Measurements from ENCODE around the gene YES1.
"Not testable (repeated sequence)": the region's sequence is repeated elsewhere in the genome, so short reads cannot be mapped to it uniquely, and the experiment has no call there.

Gene YES1

DNA sequence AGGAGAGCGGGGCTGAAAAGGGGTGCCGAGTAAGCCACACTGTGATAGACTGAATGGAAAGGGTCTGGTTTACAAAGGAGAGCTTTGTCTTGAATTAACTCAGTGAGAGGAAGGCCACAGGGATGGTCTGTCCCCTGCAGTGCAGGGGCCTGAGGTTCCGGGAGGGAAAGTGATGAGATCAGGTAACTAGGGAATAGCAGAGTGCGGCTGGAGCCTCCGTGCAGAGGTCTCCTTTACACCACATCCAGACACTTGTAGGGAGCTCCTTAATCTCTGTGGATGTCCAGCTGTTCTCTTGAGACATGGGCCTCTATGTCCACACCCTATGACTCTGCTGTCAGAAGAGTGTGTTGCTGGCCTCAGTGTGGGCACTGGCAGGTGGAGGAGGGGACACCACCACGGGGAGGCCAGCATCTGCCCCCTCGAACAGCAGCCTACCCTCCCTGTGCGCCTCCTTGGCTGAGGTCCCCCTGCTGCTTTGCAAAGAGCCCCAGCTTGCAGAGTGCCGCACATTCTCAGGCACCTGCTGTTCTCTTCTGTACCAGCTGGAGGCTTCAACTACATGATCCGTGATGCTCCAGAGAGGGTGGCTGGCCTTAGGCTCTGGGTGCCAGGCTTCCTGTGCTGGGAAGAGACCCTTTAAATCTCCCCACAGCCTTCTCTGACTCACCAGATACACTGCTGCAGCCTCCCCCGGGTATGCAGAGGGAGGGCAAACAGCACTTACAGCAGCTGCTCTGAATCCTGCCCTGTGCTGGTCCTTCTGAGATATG, 125.5 kb downstream of the YES1 start:
- no peak for DNase-seq (ENCODE audit: low read depth in 1 of 2, low spot score in 1 of 2)

- DNase-seq (ENCODE audit: low read depth in 1 of 2, low spot score in 1 of 2): no peak
These were observed 126.6 kb downstream of the YES1 start for GRCh38 chr18:685438-685837.

- DNase-seq (ENCODE audit: low read depth in 1 of 2, low spot score in 1 of 2): no peak
These were observed 128.5 kb downstream of the YES1 start for GRCh38 chr18:683531-683930.

- no peak for DNase-seq (ENCODE audit: low read depth in 1 of 2, low spot score in 1 of 2)
These were observed 129.2 kb downstream of the YES1 start for GRCh38 chr18:682833-683232.

DNA sequence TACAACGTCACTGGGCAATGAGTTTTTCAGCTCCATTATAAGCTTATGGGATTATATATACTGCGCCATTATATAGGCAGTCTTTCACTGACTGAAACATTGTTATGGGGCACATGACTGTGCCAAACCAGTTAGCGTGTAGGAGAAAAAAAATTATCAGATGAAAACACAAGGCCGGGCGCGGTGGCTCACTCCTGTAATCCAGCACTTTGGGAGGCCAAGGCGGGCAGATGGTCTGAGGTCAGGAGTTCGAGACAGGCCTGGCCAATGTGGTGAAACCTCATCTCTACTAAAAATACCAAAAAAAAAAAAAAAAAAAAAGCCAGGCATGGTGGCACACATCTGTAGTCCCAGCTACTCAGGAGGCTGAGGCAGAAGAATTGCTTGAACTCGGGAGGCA, 129.6 kb downstream of the YES1 start:
- DNase-seq (ENCODE audit: low read depth in 1 of 2, low spot score in 1 of 2): not testable (repeated sequence)

- no peak for DNase-seq (ENCODE audit: low read depth in 1 of 2, low spot score in 1 of 2)
These were observed 130.1 kb downstream of the YES1 start for GRCh38 chr18:681985-682384.

GRCh38 chr18:680392-680791, 131.7 kb downstream of the YES1 start:
- no peak for DNase-seq (ENCODE audit: low read depth in 1 of 2, low spot score in 1 of 2)

DNA sequence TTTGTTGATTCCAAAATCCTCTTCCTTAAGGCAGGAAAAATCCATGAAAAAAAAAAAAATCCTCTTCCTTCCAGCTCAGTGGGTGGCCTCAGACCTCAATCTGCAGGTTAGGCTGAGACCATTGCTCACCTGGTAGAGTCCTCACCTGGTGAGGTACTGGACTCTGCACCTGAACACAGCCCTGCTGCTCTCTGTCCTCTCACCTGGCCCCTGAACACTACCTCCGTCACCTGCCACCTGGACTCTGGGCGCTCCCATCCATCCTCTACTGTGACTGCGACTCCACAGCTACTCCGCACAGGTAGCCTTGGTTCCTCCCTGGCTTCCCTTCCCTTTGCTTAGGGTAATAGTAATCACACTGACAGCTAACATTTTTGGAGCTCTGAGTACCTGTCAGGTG, 132.5 kb downstream of the YES1 start:
- no peak for DNase-seq (ENCODE audit: low read depth in 1 of 2, low spot score in 1 of 2)

- no peak for DNase-seq (ENCODE audit: low read depth in 1 of 2, low spot score in 1 of 2)
These were observed 133.4 kb downstream of the YES1 start for GRCh38 chr18:678482-679182.

DNA sequence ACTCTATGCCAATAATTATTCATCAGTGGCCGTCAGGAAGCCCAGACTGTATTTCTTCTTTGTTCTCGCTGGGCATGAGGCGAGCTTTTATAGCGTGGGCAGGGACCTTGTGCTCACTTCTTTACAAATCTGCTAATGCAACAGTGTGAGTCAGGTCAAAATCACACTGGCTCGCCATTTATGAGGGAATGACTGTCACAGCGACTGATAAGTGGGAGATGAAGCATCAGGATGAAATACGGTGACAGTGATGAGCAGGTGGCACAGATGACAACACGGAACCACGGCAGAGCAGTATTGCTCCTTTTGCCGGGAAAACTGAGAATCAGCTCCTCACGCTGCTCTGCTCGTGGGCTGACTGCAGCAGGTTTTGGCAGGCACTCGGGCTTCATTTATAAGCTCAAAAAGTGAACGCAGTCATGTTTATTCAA, 134.1 kb downstream of the YES1 start:
- DNase-seq (ENCODE audit: low read depth in 1 of 2, low spot score in 1 of 2): no peak

DNA sequence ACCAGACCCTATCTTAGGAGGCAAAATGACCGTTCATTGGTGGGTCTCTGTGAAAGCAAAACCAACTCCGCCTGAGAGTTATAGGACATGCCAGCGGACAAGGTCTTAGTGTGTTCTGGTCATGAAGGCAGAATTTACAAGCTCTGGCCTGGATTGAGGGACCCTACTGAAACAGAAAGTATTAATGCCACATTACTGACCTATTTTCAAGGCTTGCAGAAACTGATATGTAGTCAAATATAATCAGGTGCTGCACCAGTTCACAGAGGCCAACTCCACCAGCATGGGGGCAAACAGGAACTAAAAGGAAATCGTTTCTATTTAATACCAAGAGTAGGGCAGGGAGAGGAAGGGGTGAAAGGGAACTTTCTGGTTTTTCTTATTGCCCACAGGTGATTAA, 134.9 kb downstream of the YES1 start:
- DNase-seq (ENCODE audit: low read depth in 1 of 2, low spot score in 1 of 2): no peak

- no peak for DNase-seq (ENCODE audit: low read depth in 1 of 2, low spot score in 1 of 2)
These were observed 135.3 kb downstream of the YES1 start for GRCh38 chr18:676736-677135.

GRCh38 chr18:676069-676468, 136.0 kb downstream of the YES1 start:
- DNase-seq (ENCODE audit: low read depth in 1 of 2, low spot score in 1 of 2): no peak

- DNase-seq (ENCODE audit: low read depth in 1 of 2, low spot score in 1 of 2): no peak
These were observed 136.7 kb downstream of the YES1 start for GRCh38 chr18:675307-675706.

- DNase-seq (ENCODE audit: low read depth in 1 of 2, low spot score in 1 of 2): no peak
These were observed 138.3 kb downstream of the YES1 start for GRCh38 chr18:673769-674168.

GRCh38 chr18:673317-673716, 138.7 kb downstream of the YES1 start:
- DNase-seq (ENCODE audit: low read depth in 1 of 2, low spot score in 1 of 2): no peak

Data from stimulated activated CD4-positive, alpha-beta T cell treated with anti-CD3 and anti-CD28 coated beads, Interleukin-15, amount 100 ng/mL, for 1 hour (primary cell).